Measurements from ENCODE around the gene RABL3. TPM values are rescaled to one million over a fixed set of nuclear protein-coding genes. Genes with fewer than 3 reads are reported as not detected.
A peak's percentile ranks its signal among the peaks of the same experiment; 100 is the strongest.

The RABL3 gene
- total and polyA plus RNA-seq, 2 of the 4 experiments (the other 2 are of a cell fraction) = 5.3 to 17.0 TPM

DNA sequence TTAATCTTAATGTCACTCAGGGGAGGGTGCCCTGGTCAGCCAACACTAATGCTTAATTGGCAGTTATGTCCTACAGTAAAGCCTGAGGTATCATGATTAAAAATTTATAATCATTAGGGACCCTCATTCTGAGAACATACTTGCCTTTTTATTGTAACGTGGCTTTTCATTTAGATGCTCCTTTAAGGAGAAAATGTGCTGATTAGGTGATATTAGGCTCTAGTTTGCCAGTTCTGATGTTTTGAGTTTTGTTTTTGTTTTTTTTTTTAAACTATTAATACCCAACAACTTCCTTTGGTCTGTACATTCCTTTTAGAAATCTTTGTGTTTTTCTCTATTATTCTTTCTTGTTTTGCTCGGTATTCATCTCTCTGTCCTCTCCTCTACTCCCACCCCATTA lies 10.5 kb upstream of the RABL3 start:
- ChIA-PET CTCF (no interaction called here), POLR2A (ENCODE audit: unreplicated experiment) (no interaction called here)
- H4K20me1 ChIP-seq (ENCODE audit: insufficient read depth, low read length) = no peaks in the 10 kb centered on the region

More for the DNA sequence above, 10.5 kb upstream of the RABL3 start:
- no peak overlapping the region for H3K23ac ChIP-seq (ENCODE audit: low read depth, low read length)
- no peak overlapping the region for H4K5ac ChIP-seq (ENCODE audit: low read depth, low read length)
- no peak overlapping the region for H3K4me3 ChIP-seq (ENCODE audit: insufficient read depth, low read depth, low read length)
- no peak overlapping the region for H2AK9ac ChIP-seq (replicated peaks; ENCODE audit: low read depth, low read length, poor library complexity)
- H3K4ac ChIP-seq (ENCODE audit: low read depth, low read length) = no peak overlapping the region
- no peak overlapping the region for H2AFZ ChIP-seq (replicated peaks; ENCODE audit: low read length, poor library complexity)
- no peak overlapping the region for H2BK20ac ChIP-seq (ENCODE audit: low read depth, low read length)
- H4K8ac ChIP-seq (ENCODE audit: low read depth in 2 of 2, low read length in 2 of 2) = no peak overlapping the region
- H3K14ac ChIP-seq (replicated peaks; ENCODE audit: low read depth, low read length) = no peak overlapping the region
- peaks cover 16 to 17% of the 10 kb centered on the region in 2 experiments for H3K79me1 ChIP-seq (ENCODE audit: low read depth in 1 of 2, low read length in 2 of 2)
- no peak for DNase-seq
- no peak overlapping the region for H4K91ac ChIP-seq (ENCODE audit: insufficient read depth, low read depth, low read length)
- peaks cover 7% of the 10 kb centered on the region for H3K36me3 ChIP-seq (ENCODE audit: control insufficient read depth, insufficient read depth, low read length)
- H3K56ac ChIP-seq (ENCODE audit: extremely low read depth, insufficient read depth, low read length) = no peak overlapping the region
- H3K4me1 ChIP-seq (ENCODE audit: control insufficient read depth, insufficient read depth, low read length) = no peaks in the 10 kb centered on the region; the same call in 1 of the 2 replicates
- H2AK5ac ChIP-seq (ENCODE audit: low read depth, low read length) = no peak overlapping the region
- no peak for ATAC-seq (ENCODE audit: low read depth)
- no TSS peak for BruUV-seq (replicated peaks)
- H3K9me3 ChIP-seq (ENCODE audit: control insufficient read depth, insufficient read depth, low read length) = no peaks in the 10 kb centered on the region
- H2BK5ac ChIP-seq (ENCODE audit: low read depth, low read length, poor library complexity, severe bottlenecking) = no peak overlapping the region
- H2BK15ac ChIP-seq (ENCODE audit: low read depth, low read length) = no peak overlapping the region
- WGBS, 2 experiments (ENCODE audit: extremely low coverage in 2 of 2, insufficient read length in 1 of 2) = no CpG with 5 or more reads among the region's 2 CpGs
- no peak overlapping the region for H3K9ac ChIP-seq (ENCODE audit: low read depth, low read length)
- TF ChIP-seq, protein P1, sequence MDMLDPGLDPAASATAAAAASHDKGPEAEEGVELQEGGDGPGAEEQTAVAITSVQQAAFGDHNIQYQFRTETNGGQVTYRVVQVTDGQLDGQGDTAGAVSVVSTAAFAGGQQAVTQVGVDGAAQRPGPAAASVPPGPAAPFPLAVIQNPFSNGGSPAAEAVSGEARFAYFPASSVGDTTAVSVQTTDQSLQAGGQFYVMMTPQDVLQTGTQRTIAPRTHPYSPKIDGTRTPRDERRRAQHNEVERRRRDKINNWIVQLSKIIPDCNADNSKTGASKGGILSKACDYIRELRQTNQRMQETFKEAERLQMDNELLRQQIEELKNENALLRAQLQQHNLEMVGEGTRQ (IDR thresholded peaks at IDR 0.05; ENCODE audit: low read depth, low read length) = no peak
- peak; percentile 69 for TF ChIP-seq MAFK (IDR thresholded peaks at IDR 0.05; ENCODE audit: low read depth, low read length)
- TF ChIP-seq MAZ (IDR thresholded peaks at IDR 0.05; ENCODE audit: borderline replicate concordance, low read depth, low read length) = no peak
- no peak for TF ChIP-seq RCOR1 (IDR thresholded peaks at IDR 0.05; ENCODE audit: insufficient replicate concordance, low read length)
- no peak overlapping the region for H2BK120ac ChIP-seq (ENCODE audit: low read depth, low read length)
- dilution Hi-C loops (cut with HindIII; ENCODE audit: low sequenced_read_pairs, unreplicated experiment) = no loop called here
- no peak overlapping the region for H3K18ac ChIP-seq (ENCODE audit: low read depth, low read length)
- intact Hi-C loops (cut with micrococcal nuclease) = no loop called here
- no peaks in the 10 kb centered on the region for H3K27me3 ChIP-seq (ENCODE audit: control insufficient read depth, insufficient read depth, low read length)
- H3K27ac ChIP-seq (ENCODE audit: insufficient read depth, low read length) = no peak overlapping the region
- H3K4me2 ChIP-seq (ENCODE audit: low read depth, low read length) = no peak overlapping the region
- in situ Hi-C loops (cut with MboI; ENCODE audit: low sequenced_read_pairs) = no loop called here
- no peaks in the 10 kb centered on the region for H3K9me1 ChIP-seq (ENCODE audit: insufficient read depth, low read length)
